OCI-LY1 (cell line): ENCODE measurements around the gene CFH.
"Not testable (repeated sequence)": the region's sequence is repeated elsewhere in the genome, so short reads cannot be mapped to it uniquely, and the experiment has no call there.

Experiments used
- CTCF ChIP-seq: fragments of 200-600 bp; sonication (generic), shearing (Covaris generic); IDR thresholded peaks from 2 replicates; pipeline ENCODE4 v1.5.1; 2017; ENCODE audit warnings: mild to moderate bottlenecking, antibody characterized with exemption, low read length, moderate library complexity, mixed read lengths
- EZH2 ChIP-seq: fragments of 200-600 bp; sonication (generic), shearing (Covaris generic); IDR thresholded peaks from 2 replicates; pipeline ENCODE4 v1.8.0; 2017; ENCODE audit warnings: borderline replicate concordance, mixed run types, mild to moderate bottlenecking, antibody characterized with exemption, low read length, moderate library complexity, mixed read lengths

GRCh38 chr1:196639291-196639690 lies 12.6 kb upstream of the CFH start:
- TF ChIP-seq CTCF, EZH2: not testable (repeated sequence)
